NCI-H446 (cell line): ENCODE data around the gene SHB.

Source experiments
- DNase-seq, 2 experiments: peaks; one replicate each; lab custom pipeline; 2025; lab: John Stamatoyannopoulos, UW

Gene SHB

GRCh38 chr9:37929441-37929895 lies 139.6 kb downstream of the SHB start:
- no peak for DNase-seq

- DNase-seq, result no peak
Observed at GRCh38 chr9:37928552-37929430, 140.2 kb downstream of the SHB start.

- DNase-seq, result no peak
Observed at GRCh38 chr9:37927601-37928551, 141.2 kb downstream of the SHB start.

- DNase-seq, result no peak
Observed at GRCh38 chr9:37927132-37927531, 141.9 kb downstream of the SHB start.

GRCh38 chr9:37926737-37927118 lies 142.3 kb downstream of the SHB start:
- DNase-seq, result no peak

- no peak for DNase-seq
Observed at GRCh38 chr9:37925786-37926736, 143.0 kb downstream of the SHB start.

GRCh38 chr9:37925006-37925405 lies 144.0 kb downstream of the SHB start:
- DNase-seq, result no peak

GRCh38 chr9:37924538-37924937 lies 144.5 kb downstream of the SHB start:
- no peak for DNase-seq

- DNase-seq, result no peak
Observed at GRCh38 chr9:37923796-37924427, 145.1 kb downstream of the SHB start.

GRCh38 chr9:37923118-37923795 lies 145.8 kb downstream of the SHB start:
- DNase-seq, result no peak

- no peak for DNase-seq
Observed at GRCh38 chr9:37922363-37923117, 146.5 kb downstream of the SHB start.

- DNase-seq, result no peak
Observed at GRCh38 chr9:37921546-37922300, 147.3 kb downstream of the SHB start.

GRCh38 chr9:37921168-37921510 lies 147.9 kb downstream of the SHB start:
- DNase-seq, result no peak

GRCh38 chr9:37920471-37921167 lies 148.4 kb downstream of the SHB start:
- DNase-seq, result no peak

- no peak for DNase-seq
Observed at GRCh38 chr9:37919956-37920335, 149.1 kb downstream of the SHB start.

GRCh38 chr9:37919246-37919955 lies 149.6 kb downstream of the SHB start:
- no peak for DNase-seq

GRCh38 chr9:37918665-37919170 lies 150.3 kb downstream of the SHB start:
- DNase-seq, result no peak
